Esophagus muscularis mucosa (tissue), 3 donors: ENCODE data around the gene TEDC1.

Experiments used
- CTCF ChIP-seq, 3 experiments: fragments of 200-600 bp in 2 of 3; fragments of 450-650 bp in 1 of 3; sonication (generic) in 2 of 3; IDR thresholded peaks; one replicate each; pipeline ENCODE4 v1.5.1; 2017 to 2019; ENCODE audit warnings: antibody characterized with exemption in 3 of 3, mild to moderate bottlenecking in 2 of 3, moderate library complexity in 1 of 3
- POLR2A ChIP-seq: fragments of 450-650 bp; IDR thresholded peaks from one replicate; pipeline ENCODE4 v1.6.1; 2017; ENCODE audit warnings: antibody characterized with exemption, moderate library complexity, mild to moderate bottlenecking, low read depth
- POLR2AphosphoS5 ChIP-seq, 2 donors: sonication (generic); formaldehyde crosslinking; IDR thresholded peaks; one replicate each; pipeline ENCODE4 v1.6.1; 2017; ENCODE audit warnings: antibody characterized with exemption in 2 of 2

- no peak for TF ChIP-seq POLR2AphosphoS5 (IDR thresholded peaks at IDR 0.05)
- no peak for TF ChIP-seq POLR2A
- no peak for TF ChIP-seq CTCF (IDR thresholded peaks at IDR 0.05)
Observed at GRCh38 chr14:105455086-105455640, 35.9 kb upstream of the TEDC1 start.
